ENCODE results near the gene DYDC2. TPM values are rescaled to one million over a fixed set of nuclear protein-coding genes. Genes with fewer than 3 reads are reported as not detected.

DYDC2 gene
- total and polyA plus RNA-seq, 2 experiments from 2014 or later: not detected

DNA sequence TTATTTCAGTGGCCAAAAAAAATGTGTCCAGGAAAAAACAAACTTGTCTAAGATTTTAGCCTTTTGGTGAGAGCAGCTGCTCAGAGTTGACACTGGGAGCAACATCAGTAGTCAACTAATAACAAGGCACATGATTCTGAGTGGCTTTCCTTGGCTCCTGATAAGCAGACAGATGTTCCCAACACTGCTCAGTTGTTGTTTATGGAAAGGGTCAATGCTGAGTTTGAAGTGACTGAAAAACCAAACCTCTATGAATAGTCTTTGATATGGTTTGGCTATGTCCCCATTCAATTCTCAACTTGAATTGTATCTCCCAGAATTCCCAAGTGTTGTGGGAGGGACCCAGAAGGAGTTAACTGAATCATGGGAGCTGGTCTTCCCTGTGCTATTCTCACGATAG, 12.3 kb upstream of the DYDC2 start:
- 33 to 42% methylated on average over 1 of the region's 1 CpG for WGBS, 2 experiments (ENCODE audit: low coverage in 1 of 2, low lambda C conversion rate in 2 of 2, missing lambda C conversion rate in 2 of 2)
- Histone ChIP-seq H3K4me3 (no peak overlapping the region), H3K9ac (no peak overlapping the region), H3K27ac (no peak overlapping the region), H4K20me1 (ENCODE audit: insufficient read depth) (no peaks in the 10 kb centered on the region), H3K27me3 (replicated peaks; ENCODE audit: insufficient read depth) (no peaks in the 10 kb centered on the region), H3K4me2 (ENCODE audit: unreplicated experiment) (no peak overlapping the region), H3K79me2 (ENCODE audit: insufficient read depth) (no peaks in the 10 kb centered on the region), H2AFZ (no peak overlapping the region), H3K4me1 (ENCODE audit: insufficient read depth) (no peaks in the 10 kb centered on the region), H3K36me3 (ENCODE audit: low read depth) (no peaks in the 10 kb centered on the region), H3K9me2 (ENCODE audit: insufficient read depth) (no peaks in the 10 kb centered on the region), H3K9me3 (ENCODE audit: low read depth) (no peaks in the 10 kb centered on the region), H3F3A (ENCODE audit: insufficient read depth) (no peaks in the 10 kb centered on the region)
- TF ChIP-seq EZH2 (IDR thresholded peaks at IDR 0.05; ENCODE audit: insufficient read depth, poor library complexity, severe bottlenecking): no peak
- no peak for TF ChIP-seq EZH2phosphoT487 (IDR thresholded peaks at IDR 0.05; ENCODE audit: insufficient read depth, low read depth)
- DNase-seq: no peak
- in situ Hi-C loops (cut with MboI): no loop called here

- H3K9me2 ChIP-seq (ENCODE audit: insufficient read depth): no peaks in the 10 kb centered on the region
- no peaks in the 10 kb centered on the region for H4K20me1 ChIP-seq (ENCODE audit: insufficient read depth)
- H3K27ac ChIP-seq: no peak overlapping the region
- H3K79me2 ChIP-seq (ENCODE audit: insufficient read depth): no peaks in the 10 kb centered on the region
- in situ Hi-C loops (cut with MboI): no loop called here
- no peaks in the 10 kb centered on the region for H3K27me3 ChIP-seq (replicated peaks; ENCODE audit: insufficient read depth)
- TF ChIP-seq EZH2phosphoT487 (IDR thresholded peaks at IDR 0.05; ENCODE audit: insufficient read depth, low read depth): no peak
- no peak for TF ChIP-seq EZH2 (IDR thresholded peaks at IDR 0.05; ENCODE audit: insufficient read depth, poor library complexity, severe bottlenecking)
- no peak for DNase-seq
- no peaks in the 10 kb centered on the region for H3F3A ChIP-seq (ENCODE audit: insufficient read depth)
- H2AFZ ChIP-seq: no peak overlapping the region
- H3K4me2 ChIP-seq (ENCODE audit: unreplicated experiment): no peak overlapping the region
- no peaks in the 10 kb centered on the region for H3K4me1 ChIP-seq (ENCODE audit: insufficient read depth)
- H3K4me3 ChIP-seq: no peak overlapping the region
- H3K36me3 ChIP-seq (ENCODE audit: low read depth): no peaks in the 10 kb centered on the region
- WGBS, 2 experiments (ENCODE audit: low coverage in 1 of 2, low lambda C conversion rate in 2 of 2, missing lambda C conversion rate in 2 of 2): 9 to 15% methylated on average over 2 of the region's 2 CpGs
- no peaks in the 10 kb centered on the region for H3K9me3 ChIP-seq (ENCODE audit: low read depth)
- H3K9ac ChIP-seq: no peak overlapping the region
Measured at GRCh38 chr10:80344912-80345311, 11.7 kb upstream of the DYDC2 start.

DNA sequence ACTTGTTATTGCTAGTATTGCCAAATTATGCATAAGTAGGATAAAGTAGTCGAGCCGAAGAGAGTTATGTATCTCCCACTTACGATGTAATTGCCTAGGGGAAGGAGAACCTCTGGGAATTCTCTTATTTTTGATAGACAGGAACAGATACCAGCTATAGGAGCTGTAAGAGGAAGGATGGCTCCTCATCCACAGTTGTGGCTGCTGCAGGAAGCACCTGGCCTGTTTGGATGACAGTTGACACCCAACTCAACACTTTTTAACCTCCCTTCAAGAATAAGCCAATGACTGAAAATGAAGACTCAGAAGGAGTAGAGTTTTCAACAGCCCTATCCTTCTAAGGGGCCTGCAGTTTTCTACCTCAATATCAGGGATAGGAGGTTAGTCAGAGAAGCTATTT, 6.3 kb upstream of the DYDC2 start:
- TF ChIP-seq EZH2 (IDR thresholded peaks at IDR 0.05; ENCODE audit: insufficient read depth, poor library complexity, severe bottlenecking): no peak
- no peak for TF ChIP-seq EZH2phosphoT487 (IDR thresholded peaks at IDR 0.05; ENCODE audit: insufficient read depth, low read depth)
- in situ Hi-C loops (cut with MboI): no loop called here
- H2AFZ ChIP-seq: no peak overlapping the region
- H3K36me3 ChIP-seq (ENCODE audit: low read depth): no peaks in the 10 kb centered on the region
- no peaks in the 10 kb centered on the region for H3K9me3 ChIP-seq (ENCODE audit: low read depth)
- H3K27me3 ChIP-seq (replicated peaks; ENCODE audit: insufficient read depth): 0 out of 2 replicates have a peak, but pooled peaks cover 2% of the 10 kb centered on the region
- no peaks in the 10 kb centered on the region for H3K9me2 ChIP-seq (ENCODE audit: insufficient read depth)
- no peak overlapping the region for H3K9ac ChIP-seq
- no peak overlapping the region for H3K4me2 ChIP-seq (ENCODE audit: unreplicated experiment)
- no peak overlapping the region for H3K27ac ChIP-seq
- 39 to 50% methylated on average over 3 of the region's 3 CpGs for WGBS, 2 experiments (ENCODE audit: low coverage in 1 of 2, low lambda C conversion rate in 2 of 2, missing lambda C conversion rate in 2 of 2)
- DNase-seq: no peak
- H3K79me2 ChIP-seq (ENCODE audit: insufficient read depth): no peaks in the 10 kb centered on the region
- H4K20me1 ChIP-seq (ENCODE audit: insufficient read depth): no peaks in the 10 kb centered on the region
- no peaks in the 10 kb centered on the region for H3F3A ChIP-seq (ENCODE audit: insufficient read depth)
- no peaks in the 10 kb centered on the region for H3K4me1 ChIP-seq (ENCODE audit: insufficient read depth)
- H3K4me3 ChIP-seq: no peak overlapping the region

GRCh38 chr10:80351220-80351619, 5.4 kb upstream of the DYDC2 start:
- in situ Hi-C loops (cut with MboI): no loop called here
- no peaks in the 10 kb centered on the region for H4K20me1 ChIP-seq (ENCODE audit: insufficient read depth)
- DNase-seq: no peak
- H3K27ac ChIP-seq: no peak overlapping the region
- H3K4me2 ChIP-seq (ENCODE audit: unreplicated experiment): no peak overlapping the region
- no peak for TF ChIP-seq EZH2 (IDR thresholded peaks at IDR 0.05; ENCODE audit: insufficient read depth, poor library complexity, severe bottlenecking)
- no peak for TF ChIP-seq EZH2phosphoT487 (IDR thresholded peaks at IDR 0.05; ENCODE audit: insufficient read depth, low read depth)
- H3K9me3 ChIP-seq (ENCODE audit: low read depth): no peaks in the 10 kb centered on the region
- peaks cover 11% of the 10 kb centered on the region; the same call in 1 of the 2 replicates for H3K27me3 ChIP-seq (replicated peaks; ENCODE audit: insufficient read depth)
- H3F3A ChIP-seq (ENCODE audit: insufficient read depth): no peaks in the 10 kb centered on the region
- no peak overlapping the region for H2AFZ ChIP-seq
- WGBS, 2 experiments (ENCODE audit: low coverage in 1 of 2, low lambda C conversion rate in 2 of 2, missing lambda C conversion rate in 2 of 2): 70 to 72% methylated on average over 3 of the region's 3 CpGs
- no peaks in the 10 kb centered on the region for H3K9me2 ChIP-seq (ENCODE audit: insufficient read depth)
- H3K9ac ChIP-seq: no peak overlapping the region
- H3K4me3 ChIP-seq: no peak overlapping the region
- no peaks in the 10 kb centered on the region for H3K79me2 ChIP-seq (ENCODE audit: insufficient read depth)
- no peaks in the 10 kb centered on the region for H3K4me1 ChIP-seq (ENCODE audit: insufficient read depth)
- no peaks in the 10 kb centered on the region for H3K36me3 ChIP-seq (ENCODE audit: low read depth)
